SU-DHL-6 (cell line): ENCODE data around the gene C1orf141.
"Not testable (repeated sequence)": the region's sequence is repeated elsewhere in the genome, so short reads cannot be mapped to it uniquely, and the experiment has no call there.

Experiments used
- H2AFZ ChIP-seq: fragments of 200-600 bp; sonication (generic); 2 replicates; pipeline ENCODE4 v1.6.1; 2014; ENCODE audit warnings: low read depth, mild to moderate bottlenecking, moderate library complexity, mixed read lengths, antibody characterized with exemption, low read length; ENCODE audit not compliant: severe bottlenecking
- H3F3A ChIP-seq: fragments of 200-600 bp; shearing (Covaris generic); 2 replicates; pipeline ENCODE4 v1.6.0; 2016; ENCODE audit warnings: antibody characterized with exemption, mild to moderate bottlenecking; ENCODE audit not compliant: insufficient read depth
- H3K27ac ChIP-seq: fragments of 200-600 bp; sonication (generic); 2 replicates; pipeline ENCODE4 v1.5.1; 2016; ENCODE audit warnings: low read depth, mild to moderate bottlenecking, low read length, moderate library complexity, mixed read lengths
- H3K27me3 ChIP-seq: fragments of 200-600 bp; sonication (generic), shearing (Covaris generic); 2 replicates; pipeline ENCODE4 v1.6.0; 2014; ENCODE audit warnings: mild to moderate bottlenecking, low read length
- H3K36me3 ChIP-seq: fragments of 200-600 bp; sonication (generic); 2 replicates; pipeline ENCODE4 v1.6.1; 2014; ENCODE audit warnings: mild to moderate bottlenecking, low read length, mixed read lengths
- H3K4me2 ChIP-seq: fragments of 300-600, 200-600 bp; shearing (Covaris generic), sonication (generic); 2 replicates; pipeline ENCODE4 v1.6.0; 2014; ENCODE audit warnings: low read length, low read depth, mild to moderate bottlenecking; ENCODE audit not compliant: poor library complexity, severe bottlenecking
- H3K4me3 ChIP-seq: fragments of 200-600 bp; sonication (generic); 2 replicates; pipeline ENCODE4 v1.5.1; 2014; ENCODE audit warnings: antibody characterized with exemption, low read length, mild to moderate bottlenecking, mixed read lengths; ENCODE audit not compliant: insufficient read depth, poor library complexity, severe bottlenecking
- H3K79me2 ChIP-seq: fragments of 200-600 bp; sonication (generic); 2 replicates; pipeline ENCODE4 v1.6.1; 2014; ENCODE audit warnings: mild to moderate bottlenecking, low read length, moderate library complexity; ENCODE audit not compliant: insufficient read depth
- H3K9ac ChIP-seq: fragments of 200-600 bp; sonication (generic); 2 replicates; pipeline ENCODE4 v1.7.0; 2014; ENCODE audit warnings: mild to moderate bottlenecking, low read length
- H3K9me2 ChIP-seq: fragments of 200-600 bp; sonication (generic); replicated peaks from 2 replicates; pipeline ENCODE4 v1.6.1; 2014; ENCODE audit warnings: low read length; ENCODE audit not compliant: insufficient read depth
- H3K9me3 ChIP-seq: fragments of 200-600 bp; sonication (generic); 2 replicates; pipeline ENCODE4 v1.6.1; 2014; ENCODE audit warnings: low read length, mixed read lengths; ENCODE audit not compliant: insufficient read depth
- H4K20me1 ChIP-seq: fragments of 200-600 bp; sonication (generic); 2 replicates; pipeline ENCODE4 v1.6.1; 2014; ENCODE audit warnings: low read depth, mild to moderate bottlenecking, antibody characterized with exemption, low read length, moderate library complexity, mixed read lengths
- EZH2phosphoT487 ChIP-seq: fragments of 200-600 bp; sonication (generic), shearing (Covaris generic); conservative IDR thresholded peaks from 2 replicates; pipeline ENCODE4 v1.6.1; 2018; ENCODE audit warnings: mild to moderate bottlenecking, antibody characterized with exemption, low read length, moderate library complexity, mixed read lengths
- TF ChIP-seq, protein P1 (sequence below): fragments of 200-600 bp; sonication (generic); IDR thresholded peaks from one replicate; pipeline ENCODE4 v1.5.1; 2017; ENCODE audit warnings: antibody characterized with exemption, mild to moderate bottlenecking, low read length, moderate library complexity; ENCODE audit not compliant: insufficient read depth, poor library complexity, severe bottlenecking

The C1orf141 gene

DNA sequence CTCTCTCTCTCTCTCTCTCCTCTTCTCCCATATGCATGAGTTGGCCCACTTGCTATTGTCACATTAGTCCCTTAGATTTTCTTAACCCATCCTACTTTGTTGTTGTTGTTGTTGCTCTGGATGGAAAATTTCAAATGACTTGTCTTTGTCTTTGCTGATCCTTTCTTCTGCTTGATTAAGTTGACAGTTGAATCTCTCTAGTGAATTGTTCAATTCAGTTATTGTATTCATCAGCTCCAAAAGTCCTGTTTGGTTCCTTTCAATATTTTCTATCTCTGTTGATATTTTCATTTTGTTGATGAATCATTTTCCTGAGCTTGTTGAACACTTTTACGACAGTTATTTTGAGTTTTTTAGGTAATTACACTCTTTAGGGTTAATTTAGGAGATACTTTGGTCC, 62.0 kb downstream of the C1orf141 start:
- Histone ChIP-seq H3K27ac (no peak overlapping the region), H3K9ac (no peak overlapping the region), H3K79me2 (no peaks in the 10 kb centered on the region), H2AFZ (no peak overlapping the region), H3F3A (no peaks in the 10 kb centered on the region), H3K9me3 (peaks cover 5% of the 10 kb centered on the region; the same call in 1 of the 2 replicates), H3K27me3 (no peaks in the 10 kb centered on the region), H3K9me2 (no peaks in the 10 kb centered on the region), H3K4me3 (no peak overlapping the region), H3K4me2 (no peak overlapping the region), H4K20me1 (no peaks in the 10 kb centered on the region), H3K36me3 (no peaks in the 10 kb centered on the region)
- no peak for TF ChIP-seq EZH2phosphoT487
- TF ChIP-seq, protein P1, sequence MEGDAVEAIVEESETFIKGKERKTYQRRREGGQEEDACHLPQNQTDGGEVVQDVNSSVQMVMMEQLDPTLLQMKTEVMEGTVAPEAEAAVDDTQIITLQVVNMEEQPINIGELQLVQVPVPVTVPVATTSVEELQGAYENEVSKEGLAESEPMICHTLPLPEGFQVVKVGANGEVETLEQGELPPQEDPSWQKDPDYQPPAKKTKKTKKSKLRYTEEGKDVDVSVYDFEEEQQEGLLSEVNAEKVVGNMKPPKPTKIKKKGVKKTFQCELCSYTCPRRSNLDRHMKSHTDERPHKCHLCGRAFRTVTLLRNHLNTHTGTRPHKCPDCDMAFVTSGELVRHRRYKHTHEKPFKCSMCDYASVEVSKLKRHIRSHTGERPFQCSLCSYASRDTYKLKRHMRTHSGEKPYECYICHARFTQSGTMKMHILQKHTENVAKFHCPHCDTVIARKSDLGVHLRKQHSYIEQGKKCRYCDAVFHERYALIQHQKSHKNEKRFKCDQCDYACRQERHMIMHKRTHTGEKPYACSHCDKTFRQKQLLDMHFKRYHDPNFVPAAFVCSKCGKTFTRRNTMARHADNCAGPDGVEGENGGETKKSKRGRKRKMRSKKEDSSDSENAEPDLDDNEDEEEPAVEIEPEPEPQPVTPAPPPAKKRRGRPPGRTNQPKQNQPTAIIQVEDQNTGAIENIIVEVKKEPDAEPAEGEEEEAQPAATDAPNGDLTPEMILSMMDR: no peak

DNA sequence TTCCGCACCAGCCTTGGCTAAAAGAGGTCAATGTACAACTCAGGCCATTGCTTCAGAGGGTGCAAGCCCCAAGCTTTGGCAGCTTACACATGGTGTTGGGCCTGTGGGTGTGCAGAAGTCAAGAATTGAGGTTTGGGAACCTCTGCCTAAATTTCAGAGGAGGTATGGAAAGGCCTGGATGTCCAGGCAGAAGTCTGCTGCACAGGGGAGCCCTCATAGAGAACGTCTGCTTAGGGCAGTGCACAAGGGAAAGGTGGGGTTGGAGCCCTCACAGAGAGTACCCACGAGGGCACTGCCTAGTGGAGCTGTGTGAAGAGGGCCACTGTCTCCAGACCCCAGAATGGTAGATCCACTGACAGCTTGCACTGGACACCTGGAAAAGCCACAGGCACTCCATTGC, 67.1 kb downstream of the C1orf141 start:
- not testable (repeated sequence) for H3F3A ChIP-seq, H3K36me3 ChIP-seq, H3K79me2 ChIP-seq, H3K9me2 ChIP-seq, H3K27me3 ChIP-seq, H3K4me3 ChIP-seq, H3K9ac ChIP-seq, H3K4me2 ChIP-seq, H3K27ac ChIP-seq, H2AFZ ChIP-seq, H4K20me1 ChIP-seq
- H3K9me3 ChIP-seq: peaks cover 10% of the 10 kb centered on the region; the same call in 1 of the 2 replicates

DNA sequence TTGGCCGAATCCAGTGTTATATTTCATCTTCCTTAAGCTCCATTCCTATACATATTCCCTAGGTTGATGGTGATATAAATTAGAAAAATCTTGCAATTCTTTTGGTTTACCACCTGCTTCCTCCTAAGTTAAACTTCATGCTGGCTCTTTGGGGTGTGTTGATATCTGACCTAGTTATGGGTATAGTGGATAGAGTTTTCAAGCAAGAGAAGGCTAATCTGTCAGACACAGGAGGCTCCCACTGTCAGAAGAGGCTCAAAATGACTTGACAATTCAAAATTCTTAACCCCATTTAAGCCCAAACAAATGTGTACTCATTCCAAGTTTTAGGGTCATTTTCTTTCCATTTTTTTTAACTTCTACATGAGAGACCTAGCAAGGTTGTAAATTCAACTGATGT, 72.4 kb downstream of the C1orf141 start:
- Histone ChIP-seq H3K27me3 (no peaks in the 10 kb centered on the region), H3K27ac (no peak overlapping the region), H3K4me3 (no peak overlapping the region)

DNA sequence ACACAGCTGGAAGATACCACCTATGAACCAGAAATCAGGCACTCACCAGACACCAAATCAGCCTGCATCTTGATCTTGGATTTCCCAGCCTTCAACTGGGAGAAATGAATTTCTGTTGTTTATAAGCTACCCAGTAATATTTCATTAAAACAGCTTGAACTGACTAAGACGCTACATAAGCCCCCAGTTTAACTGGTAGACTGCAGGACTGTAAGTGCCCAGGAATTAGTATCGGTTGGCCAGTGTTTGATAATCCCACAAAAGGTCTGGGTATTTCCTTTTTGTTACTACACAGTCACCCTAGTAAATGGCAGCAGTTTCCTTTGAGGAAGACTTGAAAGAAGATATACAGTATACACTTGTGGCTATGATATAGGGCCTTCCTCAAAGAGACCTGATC, 73.5 kb downstream of the C1orf141 start:
- Histone ChIP-seq H3F3A (no peaks in the 10 kb centered on the region), H3K9ac (no peak overlapping the region), H3K9me2 (no peaks in the 10 kb centered on the region), H3K9me3 (no peaks in the 10 kb centered on the region), H3K4me3 (no peak overlapping the region), H4K20me1 (no peaks in the 10 kb centered on the region), H3K27me3 (no peaks in the 10 kb centered on the region), H3K79me2 (no peaks in the 10 kb centered on the region), H3K4me2 (no peak overlapping the region), H2AFZ (no peak overlapping the region), H3K36me3 (no peaks in the 10 kb centered on the region), H3K27ac (no peak overlapping the region)
- TF ChIP-seq, protein P1: no peak
- no peak for TF ChIP-seq EZH2phosphoT487

More for the DNA sequence above, 72.4 kb downstream of the C1orf141 start:
- H3K79me2 ChIP-seq: no peaks in the 10 kb centered on the region
- no peaks in the 10 kb centered on the region for H4K20me1 ChIP-seq
- H3K9me3 ChIP-seq: peaks cover 1% of the 10 kb centered on the region; the same call in 1 of the 2 replicates
- H3K4me2 ChIP-seq: no peak overlapping the region
- H2AFZ ChIP-seq: no peak overlapping the region
- no peak overlapping the region for H3K9ac ChIP-seq
- H3F3A ChIP-seq: no peaks in the 10 kb centered on the region
- TF ChIP-seq, protein P1: no peak
- no peak for TF ChIP-seq EZH2phosphoT487
- H3K9me2 ChIP-seq: no peaks in the 10 kb centered on the region
- no peaks in the 10 kb centered on the region for H3K36me3 ChIP-seq
